ENCODE data around the gene XKR8.
A peak's percentile ranks its signal among the peaks of the same experiment; 100 is the strongest.

The XKR8 gene

DNA sequence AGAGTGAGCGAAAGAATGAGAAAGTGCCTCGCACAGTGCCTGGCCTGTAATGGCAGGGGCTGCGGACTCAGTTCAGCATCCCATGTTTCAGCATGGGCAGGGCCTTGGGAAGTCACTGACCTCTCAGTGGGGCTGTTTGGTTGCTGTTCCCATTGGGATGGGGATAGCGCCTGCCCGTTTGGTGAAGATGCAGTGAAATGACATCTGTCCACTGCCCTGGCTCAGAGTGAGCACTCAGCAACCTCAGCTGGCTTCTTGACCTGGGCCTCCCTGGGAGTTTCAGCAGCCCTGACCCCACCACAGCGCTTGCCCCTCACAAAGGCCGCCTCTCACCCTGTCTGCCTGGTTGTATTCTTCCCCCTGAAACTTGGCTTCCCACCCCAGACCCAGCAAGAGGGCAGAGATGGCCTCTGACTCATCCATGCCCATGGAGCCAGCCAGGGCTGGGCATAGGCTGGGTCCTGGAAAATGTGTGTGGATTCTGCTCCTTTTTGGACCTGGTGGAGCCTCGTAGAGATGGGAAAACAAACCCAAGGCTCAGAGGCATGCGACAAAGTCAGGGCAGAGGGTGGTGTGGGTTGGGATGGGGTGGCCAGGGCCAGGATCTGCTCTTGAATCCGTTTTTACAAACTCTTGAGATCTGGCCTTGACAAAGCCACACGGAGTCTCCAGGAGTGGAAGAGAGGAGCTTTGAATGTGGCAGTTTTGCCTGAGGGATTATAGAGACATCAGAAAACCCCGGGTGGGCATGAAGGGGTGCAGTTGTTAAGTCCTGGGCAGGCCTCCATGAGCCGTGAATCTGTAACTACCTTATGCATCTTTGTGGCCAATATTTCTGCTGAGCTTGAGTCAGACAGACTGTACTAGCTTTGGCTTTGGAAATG lies 1.2 kb downstream of the XKR8 start:
- H3K4me3 ChIP-seq (ENCODE audit: control insufficient read depth, low read depth, low read length): peak overlapping the region; percentile 65
- TF ChIP-seq CTCF (conservative IDR thresholded peaks at IDR 0.05; ENCODE audit: control insufficient read depth, insufficient read depth, low read depth, low read length): no peak
- peak; percentile 24 for DNase-seq (ENCODE audit: low read depth)

DNA sequence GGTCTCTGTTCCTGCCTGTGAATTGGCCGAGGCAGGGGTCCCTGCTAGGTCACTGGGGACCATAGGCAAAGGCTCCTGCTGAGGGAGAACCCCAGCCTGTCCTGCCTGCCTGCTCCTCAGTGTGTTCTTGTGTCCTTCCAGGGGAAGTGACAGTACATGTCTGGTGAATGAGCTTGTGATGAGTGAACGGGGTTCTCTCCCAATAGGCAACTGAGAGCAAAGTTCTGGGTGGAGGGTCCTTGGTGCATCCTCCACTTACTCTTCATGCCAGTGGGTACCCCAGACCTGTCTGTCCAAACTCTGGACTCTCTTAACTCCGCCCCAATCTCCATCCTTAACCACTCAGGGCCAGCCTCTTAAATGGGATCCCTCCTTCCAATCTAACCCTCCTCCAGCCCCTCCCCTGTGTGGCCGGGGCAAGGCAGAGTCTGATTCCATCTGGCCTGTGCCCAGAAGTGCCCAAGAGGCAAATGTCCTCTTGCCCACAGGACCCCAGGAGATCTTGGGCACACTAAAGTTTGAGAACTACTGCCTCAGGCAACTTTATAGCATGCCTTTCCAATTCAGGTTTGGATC lies 2.0 kb downstream of the XKR8 start:
- no peak overlapping the region for H3K4me3 ChIP-seq (ENCODE audit: control insufficient read depth, low read depth, low read length)
- TF ChIP-seq CTCF (conservative IDR thresholded peaks at IDR 0.05; ENCODE audit: control insufficient read depth, insufficient read depth, low read depth, low read length): no peak

DNA sequence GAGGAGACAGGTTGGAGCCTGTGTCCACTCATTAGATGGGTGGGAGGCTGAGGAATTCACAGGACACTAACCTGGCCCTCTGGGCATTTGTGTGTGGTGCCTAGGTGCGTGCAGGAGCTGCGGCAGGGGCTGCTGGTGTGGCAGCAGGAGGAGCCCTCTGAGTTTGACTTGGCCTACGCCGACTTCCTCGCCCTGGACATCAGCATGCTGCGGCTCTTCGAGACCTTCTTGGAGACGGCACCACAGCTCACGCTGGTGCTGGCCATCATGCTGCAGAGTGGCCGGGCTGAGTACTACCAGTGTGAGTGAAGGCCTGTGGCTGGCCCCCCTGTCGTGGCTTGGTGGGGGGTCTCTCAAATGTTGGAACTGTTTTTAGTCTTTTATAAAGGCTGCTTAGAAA lies 3.6 kb downstream of the XKR8 start:
- no peak for TF ChIP-seq CTCF (conservative IDR thresholded peaks at IDR 0.05; ENCODE audit: control insufficient read depth, insufficient read depth, low read depth, low read length)
- DNase-seq (ENCODE audit: low read depth): no peak
- no peak overlapping the region for H3K4me3 ChIP-seq (ENCODE audit: control insufficient read depth, low read depth, low read length)

More for the DNA sequence above, 2.0 kb downstream of the XKR8 start:
- peak; percentile 15 for DNase-seq (ENCODE audit: low read depth)

DNA sequence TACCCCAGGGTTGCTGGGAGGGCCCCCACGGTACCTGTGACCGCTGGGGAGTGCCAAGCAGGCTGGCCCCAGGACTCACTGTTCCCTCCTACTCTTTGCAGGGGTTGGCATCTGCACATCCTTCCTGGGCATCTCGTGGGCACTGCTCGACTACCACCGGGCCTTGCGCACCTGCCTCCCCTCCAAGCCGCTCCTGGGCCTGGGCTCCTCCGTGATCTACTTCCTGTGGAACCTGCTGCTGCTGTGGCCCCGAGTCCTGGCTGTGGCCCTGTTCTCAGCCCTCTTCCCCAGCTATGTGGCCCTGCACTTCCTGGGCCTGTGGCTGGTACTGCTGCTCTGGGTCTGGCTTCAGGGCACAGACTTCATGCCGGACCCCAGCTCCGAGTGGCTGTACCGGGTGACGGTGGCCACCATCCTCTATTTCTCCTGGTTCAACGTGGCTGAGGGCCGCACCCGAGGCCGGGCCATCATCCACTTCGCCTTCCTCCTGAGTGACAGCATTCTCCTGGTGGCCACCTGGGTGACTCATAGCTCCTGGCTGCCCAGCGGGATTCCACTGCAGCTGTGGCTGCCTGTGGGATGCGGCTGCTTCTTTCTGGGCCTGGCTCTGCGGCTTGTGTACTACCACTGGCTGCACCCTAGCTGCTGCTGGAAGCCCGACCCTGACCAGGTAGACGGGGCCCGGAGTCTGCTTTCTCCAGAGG lies 6.8 kb downstream of the XKR8 start:
- no peak for TF ChIP-seq CTCF (conservative IDR thresholded peaks at IDR 0.05; ENCODE audit: control insufficient read depth, insufficient read depth, low read depth, low read length)
- DNase-seq (ENCODE audit: low read depth): no peak
- H3K4me3 ChIP-seq (ENCODE audit: control insufficient read depth, low read depth, low read length): no peak overlapping the region

DNA sequence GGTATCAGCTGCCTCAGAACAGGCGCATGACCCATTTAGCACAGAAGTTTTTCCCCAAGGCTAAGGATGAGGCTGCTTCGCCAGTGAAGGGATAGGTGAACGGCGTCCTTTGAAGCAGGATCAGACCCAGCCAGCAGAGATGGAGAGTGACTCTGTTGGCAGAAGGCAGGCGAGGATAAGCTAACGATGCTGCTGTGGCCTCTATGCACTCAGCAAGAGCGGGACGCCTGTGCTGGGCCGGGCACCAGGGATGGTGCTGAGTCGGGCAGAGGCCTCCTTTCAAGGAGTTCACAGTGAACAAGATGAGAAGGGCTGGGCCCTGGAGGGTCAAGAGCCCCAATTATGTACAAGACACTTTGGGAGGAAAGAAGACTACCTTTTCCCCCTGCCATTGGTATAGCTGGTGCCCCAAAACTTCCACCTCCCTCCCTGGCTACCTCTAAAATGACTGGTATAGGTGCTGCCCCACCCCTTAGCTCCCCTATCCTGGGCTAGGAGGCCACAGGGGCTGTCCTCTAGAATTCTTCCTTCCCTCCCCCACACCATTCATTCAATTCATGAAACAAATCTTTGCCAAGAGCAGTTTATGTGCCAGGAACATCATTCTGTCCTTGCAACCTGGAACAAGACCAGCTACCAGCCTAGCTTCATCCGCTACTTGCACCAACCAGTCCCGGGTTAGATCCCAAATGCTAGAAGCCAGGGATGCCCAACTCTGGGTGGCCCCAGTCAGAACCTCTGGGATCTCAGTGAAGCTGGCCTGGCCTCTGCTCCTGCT lies 7.5 kb downstream of the XKR8 start:
- DNase-seq (ENCODE audit: low read depth): no peak
- TF ChIP-seq CTCF (conservative IDR thresholded peaks at IDR 0.05; ENCODE audit: control insufficient read depth, insufficient read depth, low read depth, low read length): no peak
- H3K4me3 ChIP-seq (ENCODE audit: control insufficient read depth, low read depth, low read length): no peak overlapping the region

GRCh38 chr1:27967884-27968466 lies 8.2 kb downstream of the XKR8 start:
- no peak for TF ChIP-seq CTCF (conservative IDR thresholded peaks at IDR 0.05; ENCODE audit: control insufficient read depth, insufficient read depth, low read depth, low read length)
- H3K4me3 ChIP-seq (ENCODE audit: control insufficient read depth, low read depth, low read length): no peak overlapping the region
- DNase-seq (ENCODE audit: low read depth): peak; percentile 15

Measured in fibroblast of mammary gland (primary cell).